H9 (cell line): Measurements from ENCODE around the gene TMEM31. TPM values are rescaled to one million over a fixed set of nuclear protein-coding genes. Genes with fewer than 3 reads are reported as not detected.

Experiments used
- DNase-seq: peaks from one replicate; pipeline ENCODE4 v3.0.0-alpha.2; 2017
- H2AFZ ChIP-seq: one replicate; pipeline ENCODE4 v1.6.1; 2013; ENCODE audit warnings: mild to moderate bottlenecking, low read length, control low read depth, moderate library complexity
- H2AK5ac ChIP-seq: 2 replicates; pipeline ENCODE4 v1.6.1; 2013; ENCODE audit warnings: low read length, control low read depth, mixed read lengths; ENCODE audit not compliant: insufficient read length
- H2BK120ac ChIP-seq: one replicate; pipeline ENCODE4 v1.6.1; 2013; ENCODE audit warnings: low read depth, mild to moderate bottlenecking, low read length, control low read depth, inconsistent platforms; ENCODE audit not compliant: poor library complexity, severe bottlenecking
- H2BK12ac ChIP-seq: 2 replicates; pipeline ENCODE4 v1.6.1; 2013; ENCODE audit warnings: low read length, control low read depth, mixed read lengths, low read depth; ENCODE audit not compliant: insufficient read length
- H2BK15ac ChIP-seq: 2 replicates; pipeline ENCODE4 v1.6.1; 2013; ENCODE audit warnings: low read depth, low read length, control low read depth
- H2BK20ac ChIP-seq: one replicate; pipeline ENCODE4 v1.6.1; 2013; ENCODE audit warnings: low read depth, mild to moderate bottlenecking, low read length, control low read depth, inconsistent platforms; ENCODE audit not compliant: poor library complexity, severe bottlenecking
- H2BK5ac ChIP-seq: 2 replicates; pipeline ENCODE4 v1.6.1; 2013; ENCODE audit warnings: low read length, control low read depth, mixed read lengths; ENCODE audit not compliant: insufficient read length
- H3K14ac ChIP-seq: 2 replicates; pipeline ENCODE4 v1.6.1; 2013; ENCODE audit warnings: low read length, control low read depth; ENCODE audit not compliant: insufficient read depth
- H3K18ac ChIP-seq: 2 replicates; pipeline ENCODE4 v1.6.1; 2013; ENCODE audit warnings: low read depth, mild to moderate bottlenecking, mixed read lengths, low read length, control low read depth; ENCODE audit not compliant: insufficient read length
- H3K23ac ChIP-seq: 2 replicates; pipeline ENCODE4 v1.6.1; 2013; ENCODE audit warnings: low read length, control low read depth, mixed read lengths, low read depth; ENCODE audit not compliant: insufficient read length
- H3K23me2 ChIP-seq: 2 replicates; pipeline ENCODE4 v1.6.1; 2013; ENCODE audit warnings: low read depth, mild to moderate bottlenecking, mixed read lengths, low read length, control low read depth; ENCODE audit not compliant: insufficient read length, poor library complexity, severe bottlenecking
- H3K27ac ChIP-seq: 2 replicates; pipeline ENCODE4 v1.5.1; 2013; ENCODE audit warnings: low read length, control low read depth, mixed read lengths, low read depth; ENCODE audit not compliant: insufficient read length
- H3K27me3 ChIP-seq: 2 replicates; pipeline ENCODE4 v1.6.1; 2013; ENCODE audit warnings: low read length, control low read depth, inconsistent platforms; ENCODE audit not compliant: insufficient read depth
- H3K4ac ChIP-seq: 2 replicates; pipeline ENCODE4 v1.6.1; 2013; ENCODE audit warnings: low read depth, mild to moderate bottlenecking, control low read depth, inconsistent platforms, low read length, moderate library complexity
- H3K4me1 ChIP-seq: 2 replicates; pipeline ENCODE4 v1.6.1; 2013; ENCODE audit warnings: low read length, control low read depth, inconsistent platforms; ENCODE audit not compliant: insufficient read depth
- H3K4me2 ChIP-seq: 2 replicates; pipeline ENCODE4 v1.6.1; 2013; ENCODE audit warnings: low read length, control low read depth, mixed read lengths; ENCODE audit not compliant: insufficient read length, insufficient read depth
- H3K56ac ChIP-seq: 2 replicates; pipeline ENCODE4 v1.6.1; 2013; ENCODE audit warnings: low read depth, mild to moderate bottlenecking, mixed read lengths, low read length, control low read depth; ENCODE audit not compliant: insufficient read length
- H3K79me1 ChIP-seq: 2 replicates; pipeline ENCODE4 v1.6.1; 2013; ENCODE audit warnings: low read depth, mild to moderate bottlenecking, moderate library complexity, low read length, control low read depth, inconsistent platforms; ENCODE audit not compliant: insufficient read depth, poor library complexity, severe bottlenecking
- H3K79me2 ChIP-seq: 2 replicates; pipeline ENCODE4 v1.6.1; 2013; ENCODE audit warnings: low read length, control low read depth, inconsistent platforms; ENCODE audit not compliant: insufficient read depth
- H3K9ac ChIP-seq: 2 replicates; pipeline ENCODE4 v1.6.1; 2013; ENCODE audit warnings: low read length, control low read depth, mixed read lengths; ENCODE audit not compliant: insufficient read length; ENCODE audit errors: extremely low read depth
- H3K9me3 ChIP-seq: one replicate; pipeline ENCODE4 v1.6.1; 2013; ENCODE audit warnings: low read depth, low read length, inconsistent platforms; ENCODE audit not compliant: control insufficient read depth
- H3T11ph ChIP-seq: one replicate; pipeline ENCODE4 v1.6.1; 2013; ENCODE audit warnings: mild to moderate bottlenecking, low read length, control low read depth, inconsistent platforms
- H4K20me1 ChIP-seq: one replicate; pipeline ENCODE4 v1.6.1; 2013; ENCODE audit not compliant: control insufficient read depth, insufficient read length, insufficient read depth
- H4K5ac ChIP-seq: 2 replicates; pipeline ENCODE4 v1.6.1; 2013; ENCODE audit warnings: low read depth, mild to moderate bottlenecking, mixed read lengths, low read length, control low read depth; ENCODE audit not compliant: insufficient read length
- H4K8ac ChIP-seq: replicated peaks from 2 replicates; pipeline ENCODE4 v1.6.1; 2013; ENCODE audit warnings: low read length, control low read depth, mixed read lengths, low read depth; ENCODE audit not compliant: insufficient read length
- H4K91ac ChIP-seq: 2 replicates; pipeline ENCODE4 v1.6.1; 2013; ENCODE audit warnings: low read depth, mild to moderate bottlenecking, moderate library complexity, mixed read lengths, low read length, control low read depth; ENCODE audit not compliant: insufficient read length
- H3K27ac Mint-ChIP-seq, 3 experiments: 2 replicates in 2 of 3; 3 replicates in 1 of 3; pipeline ENCODE4 v1.8.0; 2020 to 2021; ENCODE audit warnings: mixed read lengths in 3 of 3, mild to moderate bottlenecking in 1 of 3, moderate library complexity in 1 of 3
- H3K27me3 Mint-ChIP-seq: 2 replicates; pipeline ENCODE4 v1.8.0; 2021; ENCODE audit warnings: low read depth, mild to moderate bottlenecking, moderate library complexity, mixed read lengths
- H3K36me3 Mint-ChIP-seq, 3 experiments: 2 replicates in 2 of 3; 3 replicates in 1 of 3; pipeline ENCODE4 v1.8.0; 2020 to 2021; ENCODE audit warnings: low read depth in 3 of 3, mixed read lengths in 3 of 3; ENCODE audit not compliant: insufficient read depth in 1 of 3
- H3K4me1 Mint-ChIP-seq, 2 experiments: 2 replicates each; pipeline ENCODE4 v1.8.0; 2020; ENCODE audit warnings: mixed read lengths in 2 of 2
- H3K4me3 Mint-ChIP-seq, 2 experiments: 2 replicates in 1 of 2; 3 replicates in 1 of 2; pipeline ENCODE4 v1.8.0; 2020 to 2021; ENCODE audit warnings: mild to moderate bottlenecking in 2 of 2, mixed read lengths in 2 of 2, moderate library complexity in 1 of 2
- H3K9me3 Mint-ChIP-seq, 2 experiments: 2 replicates in 1 of 2; 3 replicates in 1 of 2; pipeline ENCODE4 v1.8.0; 2020; ENCODE audit warnings: mild to moderate bottlenecking in 2 of 2, mixed read lengths in 2 of 2, moderate library complexity in 1 of 2
- CTCF ChIP-seq: fragments of 200-600 bp; sonication (generic); conservative IDR thresholded peaks from 3 replicates; pipeline ENCODE4 v1.8.0; 2021; ENCODE audit warnings: antibody characterized with exemption, mild to moderate bottlenecking
- WGBS: extraction: QIAGEN DNeasy Blood & Tissue Kit; methylation state at CpG from one replicate; pipeline ENCODE4 v1.1.7; 2013; ENCODE audit warnings: missing lambda C conversion rate, low lambda C conversion rate, mixed read lengths; ENCODE audit not compliant: insufficient read length; ENCODE audit errors: extremely low coverage; 5-methylcytosine and 5-hydroxymethylcytosine counted together
- total RNA-seq: library from RNA; stranded (reverse); gene quantifications from 2 replicates; pipeline ENCODE4 v1.2.1, GENCODE V29; 2021

The TMEM31 gene
- total RNA-seq, 1 experiment from 2014 or later, result 0.55 TPM

- no peaks in the 10 kb centered on the region for H3K23me2 ChIP-seq
- H3K14ac ChIP-seq, result no peak overlapping the region
- no peak overlapping the region for H3K4me2 ChIP-seq
- Mint-ChIP-seq H3K4me1 (peaks cover 9 to 12% of the 10 kb centered on the region in 2 experiments), H3K27me3 (peaks cover 2% of the 10 kb centered on the region; the same call in 1 of the 2 replicates), H3K4me3 (no peak overlapping the region), H3K9me3 (peaks cover 0 to 22% of the 10 kb centered on the region in 2 experiments; a peak in 2 of 5 replicates), H3K27ac (no peak overlapping the region; a peak in 1 of 7 replicates), H3K36me3 (no peaks in the 10 kb centered on the region; a peak in 1 of 7 replicates)
- H3K4ac ChIP-seq, result no peak overlapping the region
- H3K23ac ChIP-seq, result no peak overlapping the region
- no peak overlapping the region for H4K8ac ChIP-seq
- H3K79me2 ChIP-seq, result no peaks in the 10 kb centered on the region
- no peak overlapping the region for H2BK5ac ChIP-seq
- DNase-seq, result no peak
- no peak overlapping the region for H2BK12ac ChIP-seq
- H2BK20ac ChIP-seq, result no peak overlapping the region
- H3K9ac ChIP-seq, result no peak overlapping the region
- no peak overlapping the region for H4K5ac ChIP-seq
- H3K4me1 ChIP-seq, result no peaks in the 10 kb centered on the region
- no peak for TF ChIP-seq CTCF
- no CpG with 5 or more reads among the region's 4 CpGs for WGBS
- no peak overlapping the region for H2BK15ac ChIP-seq
- H3K79me1 ChIP-seq, result no peaks in the 10 kb centered on the region
- no peak overlapping the region for H3K27ac ChIP-seq
- H3K27me3 ChIP-seq, result no peaks in the 10 kb centered on the region
- H3K18ac ChIP-seq, result no peak overlapping the region
- H2AK5ac ChIP-seq, result no peak overlapping the region
- H2AFZ ChIP-seq, result no peak overlapping the region
- H2BK120ac ChIP-seq, result no peak overlapping the region
- H4K91ac ChIP-seq, result no peak overlapping the region
- H4K20me1 ChIP-seq, result no peaks in the 10 kb centered on the region
- no peaks in the 10 kb centered on the region for H3K9me3 ChIP-seq
- no peak overlapping the region for H3T11ph ChIP-seq
- no peak overlapping the region for H3K56ac ChIP-seq
These were observed 7.4 kb downstream of the TMEM31 start for GRCh38 chrX:103718120-103718519.
